ENCODE measurements around the gene LRR1.
A peak's percentile ranks its signal among the peaks of the same experiment; 100 is the strongest.
"Not testable (repeated sequence)": the region's sequence is repeated elsewhere in the genome, so short reads cannot be mapped to it uniquely, and the experiment has no call there.

The LRR1 gene

GRCh38 chr14:49586673-49587460 is 11.9 kb upstream of the LRR1 start:
- DNase-seq, result peak; percentile 49

- DNase-seq, result no peak
These were observed 9.4 kb upstream of the LRR1 start for GRCh38 chr14:49589387-49589786.

GRCh38 chr14:49593016-49593415 is 5.7 kb upstream of the LRR1 start:
- no peak for DNase-seq

- no peak for DNase-seq
These were observed 4.2 kb upstream of the LRR1 start for GRCh38 chr14:49594347-49595091.

GRCh38 chr14:49598189-49598484 is 603 bp upstream of the LRR1 start:
- DNase-seq, result no peak

- no peak for DNase-seq
These were observed 8.8 kb downstream of the LRR1 start for GRCh38 chr14:49607583-49607982.

GRCh38 chr14:49612251-49612650 is 13.5 kb downstream of the LRR1 start:
- no peak for DNase-seq

GRCh38 chr14:49612671-49613070 is 13.9 kb downstream of the LRR1 start:
- DNase-seq, result no peak

GRCh38 chr14:49614196-49614595 is 15.5 kb downstream of the LRR1 start:
- DNase-seq, result no peak

- no peak for DNase-seq
These were observed 17.0 kb downstream of the LRR1 start for GRCh38 chr14:49615776-49616175.

- no peak for DNase-seq
These were observed 19.2 kb downstream of the LRR1 start for GRCh38 chr14:49617852-49618519.

GRCh38 chr14:49619273-49619672 is 20.5 kb downstream of the LRR1 start:
- DNase-seq, result not testable (repeated sequence)

- no peak for DNase-seq
These were observed 21.0 kb downstream of the LRR1 start for GRCh38 chr14:49619730-49620129.

GRCh38 chr14:49620182-49621113 is 21.7 kb downstream of the LRR1 start, which contains the start of the genes MGAT2 and RPL36AL:
MGAT2 (plus strand) TSS chr14:49620799; CDS start chr14:49621269, 470 bp downstream.
RPL36AL (minus strand) TSS chr14:49620626; CDS start chr14:49619104, 1,522 bp downstream.
- peak; percentile 92 for DNase-seq

- no peak for DNase-seq
These were observed 22.6 kb downstream of the LRR1 start for GRCh38 chr14:49621114-49621881.

GRCh38 chr14:49622022-49622607 is 23.4 kb downstream of the LRR1 start:
- DNase-seq, result no peak

- DNase-seq, result no peak
These were observed 24.6 kb downstream of the LRR1 start for GRCh38 chr14:49623387-49623786.

- no peak for DNase-seq
These were observed 25.4 kb downstream of the LRR1 start for GRCh38 chr14:49623941-49624839.

GRCh38 chr14:49633640-49634546 is 35.2 kb downstream of the LRR1 start:
- DNase-seq, result peak; percentile 95
